Esophagus muscularis mucosa (tissue), 4 donors: ENCODE data around the gene ANTXR1.

Source experiments
- CTCF ChIP-seq, 3 experiments: fragments of 200-600 bp in 2 of 3; fragments of 450-650 bp in 1 of 3; sonication (generic) in 2 of 3; IDR thresholded peaks; one replicate each; pipeline ENCODE4 v1.5.1; 2017 to 2019; ENCODE audit warnings: antibody characterized with exemption in 3 of 3, mild to moderate bottlenecking in 2 of 3, moderate library complexity in 1 of 3
- EP300 ChIP-seq: sonication (generic); formaldehyde crosslinking; IDR thresholded peaks from one replicate; pipeline ENCODE4 v1.6.1; 2017; ENCODE audit warnings: antibody characterized with exemption
- POLR2A ChIP-seq: fragments of 450-650 bp; IDR thresholded peaks from one replicate; pipeline ENCODE4 v1.6.1; 2017; ENCODE audit warnings: antibody characterized with exemption, moderate library complexity, mild to moderate bottlenecking, low read depth
- POLR2AphosphoS5 ChIP-seq, 2 donors: sonication (generic); formaldehyde crosslinking; IDR thresholded peaks; one replicate each; pipeline ENCODE4 v1.6.1; 2017; ENCODE audit warnings: antibody characterized with exemption in 2 of 2

- TF ChIP-seq POLR2A (no peak), CTCF (IDR thresholded peaks at IDR 0.05) (no peak), EP300 (no peak), POLR2AphosphoS5 (IDR thresholded peaks at IDR 0.05) (no peak)
Observed at GRCh38 chr2:69217333-69218080, 204.5 kb downstream of the ANTXR1 start.
